LNCAP (cell line): ENCODE data around the gene GPC5.

Source experiments
- CTCF ChIP-seq: fragments of 450-650 bp; IDR thresholded peaks from 2 replicates; pipeline ENCODE4 v1.5.1; 2017; ENCODE audit warnings: mild to moderate bottlenecking

The GPC5 gene

GRCh38 chr13:92679602-92680001, 1281.2 kb downstream of the GPC5 start:
- no peak for TF ChIP-seq CTCF

- no peak for TF ChIP-seq CTCF
These were observed 1282.8 kb downstream of the GPC5 start for GRCh38 chr13:92681239-92681638.

GRCh38 chr13:92682832-92683517, 1284.6 kb downstream of the GPC5 start:
- no peak for TF ChIP-seq CTCF

GRCh38 chr13:92694047-92694446, 1295.6 kb downstream of the GPC5 start:
- no peak for TF ChIP-seq CTCF

- no peak; the same call in 1 of the 2 replicates for TF ChIP-seq CTCF
These were observed 1318.3 kb downstream of the GPC5 start for GRCh38 chr13:92716749-92717148.

- no peak for TF ChIP-seq CTCF
These were observed 1319.4 kb downstream of the GPC5 start for GRCh38 chr13:92717857-92718256.

GRCh38 chr13:92719868-92720267, 1321.4 kb downstream of the GPC5 start:
- TF ChIP-seq CTCF: no peak

- no peak for TF ChIP-seq CTCF
These were observed 1323.2 kb downstream of the GPC5 start for GRCh38 chr13:92721620-92722019.
